ENCODE data around the gene GALNT2.

GALNT2 gene

GRCh38 chr1:230233786-230234185 lies 166.7 kb downstream of the GALNT2 start:
- no peaks in the 10 kb centered on the region for H3K27me3 ChIP-seq (ENCODE audit: control insufficient read depth, insufficient read depth, low read length)
- H3K4me1 ChIP-seq (ENCODE audit: control insufficient read depth, insufficient read depth, low read length): peaks cover 17% of the 10 kb centered on the region
- H3K4me2 ChIP-seq (ENCODE audit: low read length): no peak overlapping the region
- H3K36me3 ChIP-seq (ENCODE audit: insufficient read depth, low read length): peaks cover 20% of the 10 kb centered on the region
- no peak overlapping the region for H3K4me3 ChIP-seq (ENCODE audit: low read length)
- H3K9me3 ChIP-seq (replicated peaks; ENCODE audit: low read length): no peaks in the 10 kb centered on the region
- H3K9ac ChIP-seq (ENCODE audit: low read depth, low read length): no peak overlapping the region

GRCh38 chr1:230235876-230236275 lies 168.8 kb downstream of the GALNT2 start:
- Histone ChIP-seq H3K9me3 (replicated peaks; ENCODE audit: low read length) (no peaks in the 10 kb centered on the region), H3K4me1 (ENCODE audit: control insufficient read depth, insufficient read depth, low read length) (peaks cover 13% of the 10 kb centered on the region), H3K36me3 (ENCODE audit: insufficient read depth, low read length) (peaks cover 28% of the 10 kb centered on the region)

GRCh38 chr1:230236301-230237008 lies 169.4 kb downstream of the GALNT2 start:
- H3K36me3 ChIP-seq (ENCODE audit: insufficient read depth, low read length): peaks cover 28% of the 10 kb centered on the region
- no peaks in the 10 kb centered on the region for H3K9me3 ChIP-seq (replicated peaks; ENCODE audit: low read length)
- H3K27me3 ChIP-seq (ENCODE audit: control insufficient read depth, insufficient read depth, low read length): no peaks in the 10 kb centered on the region
- H3K4me1 ChIP-seq (ENCODE audit: control insufficient read depth, insufficient read depth, low read length): peaks cover 9% of the 10 kb centered on the region
- no peak overlapping the region for H3K4me2 ChIP-seq (ENCODE audit: low read length)
- H3K9ac ChIP-seq (ENCODE audit: low read depth, low read length): no peak overlapping the region
- H3K4me3 ChIP-seq (ENCODE audit: low read length): no peak overlapping the region

More at GRCh38 chr1:230235876-230236275, 168.8 kb downstream of the GALNT2 start:
- no peaks in the 10 kb centered on the region for H3K27me3 ChIP-seq (ENCODE audit: control insufficient read depth, insufficient read depth, low read length)
- no peak overlapping the region for H3K9ac ChIP-seq (ENCODE audit: low read depth, low read length)
- H3K4me3 ChIP-seq (ENCODE audit: low read length): no peak overlapping the region
- H3K4me2 ChIP-seq (ENCODE audit: low read length): no peak overlapping the region

DNA sequence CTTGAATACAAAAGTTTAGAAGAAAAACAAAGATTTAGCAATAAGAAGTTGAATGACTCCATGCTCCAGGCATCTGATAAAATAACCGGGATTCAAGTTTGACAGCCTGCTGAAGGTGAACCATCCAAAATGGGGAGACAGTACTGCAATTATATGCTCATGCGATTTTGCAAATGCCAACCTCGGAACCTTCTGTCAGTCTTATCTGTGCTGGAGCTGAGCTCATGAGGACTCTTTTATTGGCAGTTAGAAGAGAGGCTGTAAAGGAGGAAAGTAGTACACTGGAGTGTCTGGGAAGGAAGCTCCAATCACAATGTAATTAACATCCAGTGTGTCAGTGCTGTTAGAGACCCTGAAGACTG lies 170.0 kb downstream of the GALNT2 start:
- Histone ChIP-seq H3K4me1 (ENCODE audit: control insufficient read depth, insufficient read depth, low read length) (peaks cover 4% of the 10 kb centered on the region), H3K4me3 (ENCODE audit: low read length) (no peak overlapping the region), H3K4me2 (ENCODE audit: low read length) (no peak overlapping the region), H3K9ac (ENCODE audit: low read depth, low read length) (no peak overlapping the region), H3K9me3 (replicated peaks; ENCODE audit: low read length) (no peaks in the 10 kb centered on the region), H3K36me3 (ENCODE audit: insufficient read depth, low read length) (peaks cover 32% of the 10 kb centered on the region), H3K27me3 (ENCODE audit: control insufficient read depth, insufficient read depth, low read length) (no peaks in the 10 kb centered on the region)

- no peak overlapping the region for H3K4me2 ChIP-seq (ENCODE audit: low read length)
- no peaks in the 10 kb centered on the region for H3K9me3 ChIP-seq (replicated peaks; ENCODE audit: low read length)
- peaks cover 37% of the 10 kb centered on the region for H3K36me3 ChIP-seq (ENCODE audit: insufficient read depth, low read length)
- no peaks in the 10 kb centered on the region for H3K27me3 ChIP-seq (ENCODE audit: control insufficient read depth, insufficient read depth, low read length)
- H3K4me1 ChIP-seq (ENCODE audit: control insufficient read depth, insufficient read depth, low read length): peaks cover 2% of the 10 kb centered on the region
- H3K9ac ChIP-seq (ENCODE audit: low read depth, low read length): no peak overlapping the region
- H3K4me3 ChIP-seq (ENCODE audit: low read length): no peak overlapping the region
These were observed 170.8 kb downstream of the GALNT2 start for GRCh38 chr1:230237805-230238204.

DNA sequence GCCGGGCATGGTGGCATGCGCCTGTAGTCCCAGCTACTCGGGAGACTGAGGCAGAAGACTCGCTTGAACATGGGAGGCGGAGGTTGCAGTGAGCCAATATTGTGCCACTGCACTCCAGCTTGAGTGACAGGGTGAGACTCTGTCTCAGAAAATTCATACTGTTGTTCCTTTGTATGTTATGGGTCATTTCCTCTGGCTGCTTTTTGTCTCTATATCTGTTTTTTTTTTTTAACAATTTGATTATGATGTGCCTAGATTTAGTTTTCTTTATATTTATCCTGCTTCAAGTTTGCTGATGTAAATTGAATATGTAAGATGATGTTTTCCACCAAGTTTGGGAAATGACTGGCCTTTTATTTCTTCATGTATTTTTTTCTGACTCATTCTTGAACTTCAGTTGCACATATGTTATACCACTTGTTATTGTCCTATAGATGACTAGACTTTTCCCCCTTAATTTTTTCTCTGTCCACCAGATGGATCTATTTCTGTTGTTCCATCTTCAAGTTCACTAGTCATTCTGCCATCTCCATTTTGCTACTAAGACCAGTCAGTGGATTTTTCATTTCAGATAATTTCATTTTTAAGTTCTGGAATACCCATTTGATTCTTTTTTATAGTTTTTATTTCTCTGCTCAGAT lies 173.5 kb downstream of the GALNT2 start:
- Histone ChIP-seq H3K36me3 (ENCODE audit: insufficient read depth, low read length) (peaks cover 51% of the 10 kb centered on the region), H3K4me1 (ENCODE audit: control insufficient read depth, insufficient read depth, low read length) (peaks cover 14% of the 10 kb centered on the region), H3K4me2 (ENCODE audit: low read length) (no peak overlapping the region), H3K9me3 (replicated peaks; ENCODE audit: low read length) (no peaks in the 10 kb centered on the region), H3K9ac (ENCODE audit: low read depth, low read length) (no peak overlapping the region), H3K27me3 (ENCODE audit: control insufficient read depth, insufficient read depth, low read length) (no peaks in the 10 kb centered on the region), H3K4me3 (ENCODE audit: low read length) (no peak overlapping the region)

GRCh38 chr1:230242326-230242725 lies 175.3 kb downstream of the GALNT2 start:
- H3K27me3 ChIP-seq (ENCODE audit: control insufficient read depth, insufficient read depth, low read length): no peaks in the 10 kb centered on the region
- H3K9me3 ChIP-seq (replicated peaks; ENCODE audit: low read length): no peaks in the 10 kb centered on the region
- peaks cover 58% of the 10 kb centered on the region for H3K36me3 ChIP-seq (ENCODE audit: insufficient read depth, low read length)

GRCh38 chr1:230243146-230243545 lies 176.1 kb downstream of the GALNT2 start:
- H3K4me2 ChIP-seq (ENCODE audit: low read length): no peak overlapping the region
- H3K36me3 ChIP-seq (ENCODE audit: insufficient read depth, low read length): peaks cover 53% of the 10 kb centered on the region
- no peaks in the 10 kb centered on the region for H3K27me3 ChIP-seq (ENCODE audit: control insufficient read depth, insufficient read depth, low read length)
- no peaks in the 10 kb centered on the region for H3K9me3 ChIP-seq (replicated peaks; ENCODE audit: low read length)
- H3K4me3 ChIP-seq (ENCODE audit: low read length): no peak overlapping the region
- H3K4me1 ChIP-seq (ENCODE audit: control insufficient read depth, insufficient read depth, low read length): peaks cover 12% of the 10 kb centered on the region
- H3K9ac ChIP-seq (ENCODE audit: low read depth, low read length): no peak overlapping the region

More at GRCh38 chr1:230242326-230242725, 175.3 kb downstream of the GALNT2 start:
- Histone ChIP-seq H3K9ac (ENCODE audit: low read depth, low read length) (no peak overlapping the region), H3K4me3 (ENCODE audit: low read length) (no peak overlapping the region), H3K4me2 (ENCODE audit: low read length) (no peak overlapping the region), H3K4me1 (ENCODE audit: control insufficient read depth, insufficient read depth, low read length) (peaks cover 12% of the 10 kb centered on the region)

DNA sequence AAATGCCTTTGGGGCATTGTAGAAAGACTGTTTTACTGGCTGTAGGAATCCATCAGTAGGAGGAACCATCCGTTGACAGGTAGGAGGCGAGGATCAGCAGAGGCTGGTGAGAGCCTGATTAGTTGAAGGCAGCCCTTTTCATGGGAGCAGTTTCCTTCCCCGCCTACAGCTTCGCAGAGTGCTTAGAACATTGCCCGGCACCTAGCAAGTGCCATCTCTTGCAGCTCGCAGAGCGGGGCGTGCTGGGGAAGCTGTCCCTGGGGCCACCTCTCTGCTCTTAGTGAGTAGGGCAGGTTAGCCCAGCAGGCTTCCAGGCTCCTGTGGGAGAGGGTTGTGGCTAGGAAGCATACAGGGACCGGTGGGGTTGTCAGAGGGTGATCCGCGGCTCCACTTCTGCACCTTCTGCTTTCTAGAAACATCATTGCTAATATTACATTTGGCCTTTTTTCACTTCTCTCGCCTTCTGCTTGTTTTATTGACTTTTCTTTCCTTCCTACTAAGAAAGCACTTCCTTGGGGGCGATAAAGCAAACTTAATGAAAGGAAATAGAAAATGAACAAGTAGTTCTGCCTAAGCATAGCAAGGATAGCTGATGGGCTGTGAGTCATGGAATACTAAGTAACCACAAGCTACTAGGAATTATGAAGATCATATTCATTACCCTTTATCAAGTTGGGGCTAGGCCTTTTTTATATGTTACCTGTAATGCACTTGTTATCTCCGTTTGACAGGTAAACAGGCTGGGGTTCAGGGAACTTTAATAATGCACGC lies 176.7 kb downstream of the GALNT2 start:
- Histone ChIP-seq H3K4me3 (ENCODE audit: low read length) (no peak overlapping the region), H3K9ac (ENCODE audit: low read depth, low read length) (no peak overlapping the region), H3K4me1 (ENCODE audit: control insufficient read depth, insufficient read depth, low read length) (peaks cover 18% of the 10 kb centered on the region), H3K4me2 (ENCODE audit: low read length) (no peak overlapping the region), H3K27me3 (ENCODE audit: control insufficient read depth, insufficient read depth, low read length) (no peaks in the 10 kb centered on the region), H3K9me3 (replicated peaks; ENCODE audit: low read length) (no peaks in the 10 kb centered on the region), H3K36me3 (ENCODE audit: insufficient read depth, low read length) (peaks cover 55% of the 10 kb centered on the region)

- Histone ChIP-seq H3K4me2 (ENCODE audit: low read length) (no peak overlapping the region), H3K27me3 (ENCODE audit: control insufficient read depth, insufficient read depth, low read length) (no peaks in the 10 kb centered on the region), H3K9me3 (replicated peaks; ENCODE audit: low read length) (no peaks in the 10 kb centered on the region), H3K9ac (ENCODE audit: low read depth, low read length) (no peak overlapping the region), H3K4me1 (ENCODE audit: control insufficient read depth, insufficient read depth, low read length) (peaks cover 23% of the 10 kb centered on the region), H3K36me3 (ENCODE audit: insufficient read depth, low read length) (peaks cover 74% of the 10 kb centered on the region), H3K4me3 (ENCODE audit: low read length) (no peak overlapping the region)
These were observed 179.5 kb downstream of the GALNT2 start for GRCh38 chr1:230246551-230246950.

GRCh38 chr1:230248016-230248888 lies 181.2 kb downstream of the GALNT2 start:
- Histone ChIP-seq H3K4me2 (ENCODE audit: low read length) (no peak overlapping the region), H3K27me3 (ENCODE audit: control insufficient read depth, insufficient read depth, low read length) (no peaks in the 10 kb centered on the region), H3K4me3 (ENCODE audit: low read length) (no peak overlapping the region), H3K9me3 (replicated peaks; ENCODE audit: low read length) (no peaks in the 10 kb centered on the region), H3K4me1 (ENCODE audit: control insufficient read depth, insufficient read depth, low read length) (peaks cover 21% of the 10 kb centered on the region), H3K9ac (ENCODE audit: low read depth, low read length) (no peak overlapping the region), H3K36me3 (ENCODE audit: insufficient read depth, low read length) (peaks cover 71% of the 10 kb centered on the region)

Measured in skeletal muscle satellite cell (primary cell).